Left ventricle myocardium inferior (tissue), 1 donor: ENCODE results near the gene ABCA7. TPM values are rescaled to one million over a fixed set of nuclear protein-coding genes. Genes with fewer than 3 reads are reported as not detected.
A peak's percentile ranks its signal among the peaks of the same experiment; 100 is the strongest.
"Not testable (repeated sequence)": the region's sequence is repeated elsewhere in the genome, so short reads cannot be mapped to it uniquely, and the experiment has no call there.

Experiments used
- DNase-seq: peaks from one replicate; pipeline ENCODE4 v3.0.0-alpha.2; 2020
- H3K27ac ChIP-seq: fragments of 200-600 bp; replicated peaks from 2 replicates; pipeline ENCODE4 v1.8.0; 2021
- H3K27me3 ChIP-seq: fragments of 200-600 bp; 2 replicates; pipeline ENCODE4 v1.8.0; 2021; ENCODE audit warnings: low read depth
- H3K36me3 ChIP-seq: fragments of 200-600 bp; 2 replicates; pipeline ENCODE4 v1.8.0; 2021
- H3K4me1 ChIP-seq: fragments of 200-600 bp; 2 replicates; pipeline ENCODE4 v1.8.0; 2021
- H3K4me3 ChIP-seq: fragments of 200-600 bp; 2 replicates; pipeline ENCODE4 v1.8.0; 2021; ENCODE audit warnings: mild to moderate bottlenecking, moderate library complexity
- H3K9me3 ChIP-seq: fragments of 200-600 bp; replicated peaks from 2 replicates; pipeline ENCODE4 v1.8.0; 2021
- CTCF ChIP-seq: fragments of 200-600 bp; IDR thresholded peaks from 2 replicates; pipeline ENCODE4 v1.8.0; 2021; ENCODE audit warnings: antibody characterized with exemption, mild to moderate bottlenecking, borderline replicate concordance
- intact Hi-C: fragments of 100-400 bp; cut with micrococcal nuclease; formaldehyde crosslinking; loops from one replicate; pipeline ENCODE4 v1.11.0; 2022
- total RNA-seq: library from RNA; stranded (reverse); fragmentation: NEBNext Ultra II Directional; extraction: Animal tissue kit (Norgen Biotek cat#: 25700); gene quantifications from one replicate; pipeline ENCODE4 v1.2.1, GENCODE V29; 2021
- donor health status: DM: no; HTN: yes; CAD: no; lungs with severe emphysema.

ABCA7 gene
- total RNA-seq, 1 donor from 2014 or later: 9.3 TPM

DNA sequence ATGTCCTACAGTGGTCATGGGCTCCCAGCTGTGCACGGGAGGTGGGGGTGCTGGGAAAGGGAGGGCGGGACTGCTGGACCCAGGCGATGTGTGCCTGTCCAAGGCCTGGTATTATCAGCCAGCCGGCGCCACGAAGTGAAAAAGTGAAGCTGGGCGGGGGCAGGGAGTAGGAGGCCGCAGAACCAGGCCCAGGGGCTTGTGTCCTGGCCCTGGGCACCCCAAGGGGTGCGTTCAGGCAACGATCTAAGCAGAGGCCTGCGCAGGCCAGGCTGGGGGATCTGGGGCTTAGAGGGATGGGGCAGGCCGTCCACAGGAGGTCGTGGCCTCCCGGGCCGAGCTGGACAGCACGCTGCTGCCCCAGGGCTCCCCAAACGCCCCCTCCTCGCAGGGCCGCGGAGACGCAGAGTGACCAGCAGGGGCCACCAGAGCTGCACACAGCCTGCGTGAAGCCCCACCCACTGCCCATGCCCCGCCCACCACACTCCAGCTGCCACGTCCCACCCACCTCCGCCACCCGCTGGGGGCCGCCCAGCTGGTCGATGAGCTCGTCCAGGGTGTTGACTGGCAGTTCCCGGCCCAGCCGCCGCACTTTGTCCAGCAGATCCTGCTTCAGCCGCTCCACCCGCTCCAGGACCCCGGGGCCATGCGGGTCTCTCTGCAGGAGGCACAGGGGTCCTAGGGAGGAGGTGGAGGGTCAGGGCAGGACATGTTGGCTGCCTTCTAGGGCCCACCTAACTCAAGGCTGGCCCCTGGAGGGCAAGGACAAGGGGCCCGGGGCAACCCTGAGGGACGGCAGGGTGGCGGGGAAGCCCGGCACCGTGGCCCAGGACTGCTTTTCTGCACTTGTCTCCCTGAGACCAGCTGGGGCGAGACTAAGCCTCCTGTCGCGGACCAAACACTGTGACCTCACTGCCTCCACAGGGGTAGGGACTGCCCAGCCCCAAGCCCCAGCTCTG lies 73.4 kb downstream of the ABCA7 start:
- peak; percentile 97 for DNase-seq
- Histone ChIP-seq H3K27ac (peak overlapping the region; percentile 80), H3K9me3 (no peaks in the 10 kb centered on the region), H3K4me1 (peaks cover 29% of the 10 kb centered on the region), H3K27me3 (no peaks in the 10 kb centered on the region), H3K36me3 (peaks cover 77% of the 10 kb centered on the region), H3K4me3 (peak overlapping the region; percentile 43)
- intact Hi-C loops: no loop called here
- TF ChIP-seq CTCF: peak; percentile 99

GRCh38 chr19:1113986-1114483 lies 74.1 kb downstream of the ABCA7 start:
- Histone ChIP-seq H3K27ac (peak overlapping the region; percentile 80), H3K36me3 (peaks cover 76% of the 10 kb centered on the region), H3K4me1 (peaks cover 29% of the 10 kb centered on the region), H3K4me3 (peak overlapping the region; percentile 43), H3K27me3 (no peaks in the 10 kb centered on the region), H3K9me3 (no peaks in the 10 kb centered on the region)
- no peak for DNase-seq
- intact Hi-C loops: no loop called here
- no peak for TF ChIP-seq CTCF

GRCh38 chr19:1114728-1115127 lies 74.8 kb downstream of the ABCA7 start:
- H3K9me3 ChIP-seq, intact Hi-C loops, H3K4me3 ChIP-seq, H3K27ac ChIP-seq, H3K27me3 ChIP-seq, DNase-seq: not testable (repeated sequence)
- Histone ChIP-seq H3K4me1 (peaks cover 29% of the 10 kb centered on the region), H3K36me3 (peaks cover 76% of the 10 kb centered on the region)

Other genes with a start within 250 kb of the ABCA7 start
- 55.6 TPM for gene PTBP1, start 242.7 kb upstream of the ABCA7 start, total RNA-seq
- gene PLPPR3, start 218.2 kb upstream of the ABCA7 start, total RNA-seq: not detected
- gene AZU1, start 212.3 kb upstream of the ABCA7 start, total RNA-seq: not detected
- not detected for gene PRTN3, start 199.1 kb upstream of the ABCA7 start, total RNA-seq
- 0.58 TPM for gene ELANE, start 187.8 kb upstream of the ABCA7 start, total RNA-seq
- gene CFD, start 180.4 kb upstream of the ABCA7 start, total RNA-seq: 200 TPM
- 19.4 TPM for gene MED16, start 146.9 kb upstream of the ABCA7 start, total RNA-seq
- not detected for gene RNU6-9, start 146.6 kb upstream of the ABCA7 start, total RNA-seq
- 21.6 TPM for gene R3HDM4, start 126.9 kb upstream of the ABCA7 start, total RNA-seq
- not detected for gene KISS1R, start 122.8 kb upstream of the ABCA7 start, total RNA-seq
- 4.8 TPM for gene ARID3A, start 114.1 kb upstream of the ABCA7 start, total RNA-seq
- gene WDR18, start 55.8 kb upstream of the ABCA7 start, total RNA-seq: 19.4 TPM
- gene GRIN3B, start 39.7 kb upstream of the ABCA7 start, total RNA-seq: not detected
- gene TMEM259, start 19.0 kb upstream of the ABCA7 start, total RNA-seq: 119 TPM
- gene RNU6-2, start 18.6 kb upstream of the ABCA7 start, total RNA-seq: not detected
- 45.6 TPM for gene CNN2, start 13.5 kb upstream of the ABCA7 start, total RNA-seq
- 4.8 TPM for gene ARHGAP45, start 27.1 kb downstream of the ABCA7 start, total RNA-seq
- gene POLR2E, start 55.3 kb downstream of the ABCA7 start, total RNA-seq: 140 TPM
- 327 TPM for gene GPX4, start 63.9 kb downstream of the ABCA7 start, total RNA-seq
- gene SBNO2, start 134.2 kb downstream of the ABCA7 start, total RNA-seq: 16.9 TPM
- gene STK11, start 165.7 kb downstream of the ABCA7 start, total RNA-seq: 50.1 TPM
- 0.96 TPM for gene CBARP, start 197.9 kb downstream of the ABCA7 start, total RNA-seq
- gene ATP5F1D, start 201.6 kb downstream of the ABCA7 start, total RNA-seq: 501 TPM
- gene MIDN, start 208.5 kb downstream of the ABCA7 start, total RNA-seq: 60.5 TPM
- 229 TPM for gene CIRBP, start 229.2 kb downstream of the ABCA7 start, total RNA-seq
- gene FAM174C, start 235.4 kb downstream of the ABCA7 start, total RNA-seq: 12.4 TPM
- not detected for gene EFNA2, start 245.8 kb downstream of the ABCA7 start, total RNA-seq